SU-DHL-6 (cell line): ENCODE measurements around the gene DLG2.

Source experiments
- CTCF ChIP-seq: fragments of 200-600 bp; sonication (generic); IDR thresholded peaks from one replicate; pipeline ENCODE4 v1.5.1; 2017; ENCODE audit warnings: antibody characterized with exemption, mild to moderate bottlenecking, low read length, moderate library complexity; ENCODE audit not compliant: insufficient read depth, poor library complexity, severe bottlenecking
- EZH2phosphoT487 ChIP-seq: fragments of 200-600 bp; sonication (generic), shearing (Covaris generic); conservative IDR thresholded peaks from 2 replicates; pipeline ENCODE4 v1.6.1; 2018; ENCODE audit warnings: mild to moderate bottlenecking, antibody characterized with exemption, low read length, moderate library complexity, mixed read lengths

- TF ChIP-seq CTCF (no peak), EZH2phosphoT487 (no peak)
Observed at GRCh38 chr11:83909579-83910534, 1717.3 kb downstream of the DLG2 start.
